Regular cardiac myocyte (primary cell): ENCODE measurements around the gene DPM2. TPM values are rescaled to one million over a fixed set of nuclear protein-coding genes. Genes with fewer than 3 reads are reported as not detected.

Experiments
- total RNA-seq: library from RNA; depleted of rRNA; stranded (reverse); fragments of >200 nt; gene quantifications from 2 replicates; pipeline ENCODE4 v1.2.3, GENCODE V29; 2014

Gene DPM2, protein sequence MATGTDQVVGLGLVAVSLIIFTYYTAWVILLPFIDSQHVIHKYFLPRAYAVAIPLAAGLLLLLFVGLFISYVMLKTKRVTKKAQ
- total RNA-seq = 7.9 and 10.0 TPM in 2 replicates

DNA sequence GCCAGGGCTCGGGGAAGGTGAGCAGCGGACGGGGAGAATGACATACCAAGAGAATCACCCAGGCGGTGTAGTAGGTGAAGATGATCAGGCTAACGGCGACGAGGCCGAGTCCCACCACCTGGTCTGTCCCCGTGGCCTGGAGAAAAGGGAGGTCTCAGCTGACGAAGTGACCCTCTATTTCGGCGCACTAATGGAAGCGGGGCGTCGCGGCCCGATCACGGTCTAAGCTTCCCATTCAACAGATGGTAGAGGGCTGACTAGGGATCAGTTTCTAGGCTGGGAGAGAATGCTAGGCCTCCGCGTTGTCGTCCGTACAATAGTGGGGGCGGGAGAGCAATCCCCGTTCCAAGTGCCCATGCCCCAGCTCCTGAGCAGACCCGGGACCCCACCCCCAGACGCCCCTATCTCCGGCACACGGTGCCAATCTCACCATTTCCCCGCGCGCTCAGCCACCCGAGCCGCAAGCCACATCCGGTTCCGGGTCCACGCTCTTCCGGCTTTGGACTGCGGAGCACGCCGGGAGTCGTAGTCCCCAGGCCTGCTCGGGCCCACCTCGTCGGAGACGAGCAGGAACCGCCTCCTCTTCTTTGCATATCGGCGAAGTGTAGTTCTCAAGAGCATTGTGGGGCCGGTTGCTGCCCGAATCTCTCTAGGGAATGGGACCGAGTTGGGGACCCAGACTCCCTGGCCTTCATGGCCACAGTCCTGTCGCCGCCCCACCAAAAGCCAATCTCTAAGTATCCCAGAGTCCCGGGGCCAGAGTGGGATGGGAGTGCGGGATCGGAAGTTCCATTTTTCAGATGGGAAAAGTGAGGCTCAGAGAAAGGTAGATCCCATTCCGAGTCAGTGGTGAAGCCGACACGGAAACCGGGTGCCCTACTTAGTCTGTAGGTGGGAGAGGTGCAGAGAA, at the start of gene DPM2:
Gene DPM2 (minus strand): TSS at position 467 of the 910 bp plus-strand sequence. CDS start 34 bp downstream, at position 433.

DNA sequence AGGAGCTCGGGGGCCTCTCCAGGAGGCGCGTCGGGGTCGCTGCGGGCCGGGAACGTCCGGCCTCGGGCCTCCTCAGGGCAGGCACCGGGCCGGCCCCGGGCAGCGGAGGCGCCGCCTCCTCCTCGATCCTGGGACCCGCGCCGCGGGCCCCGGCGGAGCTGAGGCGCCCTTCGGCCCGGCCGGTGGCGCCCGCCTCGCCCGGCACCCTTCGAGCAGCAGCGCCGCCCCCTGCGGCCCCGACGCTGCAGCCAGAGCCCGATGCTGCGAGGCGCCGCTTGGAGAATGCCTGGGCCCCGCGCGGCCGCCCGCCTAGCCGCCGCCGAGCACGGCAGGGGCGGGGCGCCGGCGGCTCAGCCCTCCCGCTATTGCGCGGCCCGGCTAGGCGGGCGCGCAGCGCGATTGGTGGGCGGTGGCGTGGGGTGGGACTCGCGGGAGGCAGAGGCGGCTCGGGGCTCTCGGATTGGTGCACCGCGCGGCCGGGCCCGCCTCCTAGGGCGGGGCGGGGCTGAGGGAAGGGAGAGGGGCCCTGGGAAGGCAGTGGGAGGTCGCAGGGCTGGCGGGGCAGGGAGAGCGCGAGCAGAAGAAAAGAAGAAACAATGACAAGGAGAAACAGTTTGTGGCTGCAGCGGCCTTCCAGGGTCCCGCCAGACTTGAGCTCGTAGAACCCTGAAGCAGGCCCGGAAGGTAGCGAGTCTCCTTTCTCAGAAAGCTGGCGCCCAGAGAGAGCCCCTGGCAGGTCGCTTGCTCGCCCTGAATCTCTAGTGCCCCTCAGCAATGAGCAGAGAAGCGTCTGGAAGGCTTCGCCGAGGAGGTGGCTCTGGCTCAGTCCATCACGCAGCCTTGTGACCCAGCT, 43.3 kb upstream of the DPM2 start, which contains the start of gene EEIG1:
Gene EEIG1 (minus strand): TSS at position 284 of the 853 bp plus-strand sequence. CDS start 852 bp downstream, outside the sequence.

DNA sequence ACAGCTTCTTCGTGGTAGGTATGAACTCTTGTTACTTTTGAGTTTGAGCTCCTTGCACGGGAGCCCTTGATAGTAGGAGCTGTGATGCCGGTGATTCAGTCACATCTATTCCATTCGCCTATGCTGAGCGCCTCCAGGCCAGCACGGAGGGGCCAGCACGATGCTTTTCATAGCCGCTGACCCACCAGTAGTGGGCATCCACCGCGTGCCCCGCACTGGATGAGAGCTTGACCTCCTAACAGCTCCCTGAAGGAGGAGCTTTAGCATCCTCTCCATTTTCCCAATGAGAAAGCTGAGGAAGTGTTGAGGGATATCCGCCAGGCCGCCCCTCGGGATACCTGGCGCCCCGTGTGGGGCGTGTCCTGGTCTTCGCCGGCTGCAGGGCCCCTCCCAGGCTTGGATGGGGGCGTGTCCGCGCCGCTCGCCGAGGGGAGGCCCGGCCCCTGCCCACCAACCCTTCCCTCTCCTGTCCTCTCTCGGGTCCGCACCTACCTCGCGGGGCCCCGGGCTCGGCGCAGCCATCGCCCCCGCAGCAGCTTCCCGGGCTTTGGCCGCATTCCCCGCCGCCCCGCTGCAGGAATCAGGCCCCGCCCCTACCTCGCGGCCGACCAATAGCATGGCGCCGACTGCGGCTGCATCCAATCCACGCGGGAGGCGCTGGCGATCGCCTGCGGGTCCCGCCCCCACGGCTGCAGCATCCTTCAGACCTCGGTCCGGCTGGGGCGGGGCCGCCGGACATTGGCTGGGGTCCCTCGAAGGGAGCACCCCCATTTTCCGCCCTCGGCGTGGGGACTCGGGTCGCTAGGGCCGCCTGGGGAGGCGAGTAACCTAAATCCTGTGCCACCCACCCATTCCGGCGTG, 7.2 kb downstream of the DPM2 start, which contains the start of gene PIP5KL1:
Gene PIP5KL1 (minus strand): TSS at position 547 of the 861 bp plus-strand sequence. CDS start 25 bp downstream, at position 522.

DNA sequence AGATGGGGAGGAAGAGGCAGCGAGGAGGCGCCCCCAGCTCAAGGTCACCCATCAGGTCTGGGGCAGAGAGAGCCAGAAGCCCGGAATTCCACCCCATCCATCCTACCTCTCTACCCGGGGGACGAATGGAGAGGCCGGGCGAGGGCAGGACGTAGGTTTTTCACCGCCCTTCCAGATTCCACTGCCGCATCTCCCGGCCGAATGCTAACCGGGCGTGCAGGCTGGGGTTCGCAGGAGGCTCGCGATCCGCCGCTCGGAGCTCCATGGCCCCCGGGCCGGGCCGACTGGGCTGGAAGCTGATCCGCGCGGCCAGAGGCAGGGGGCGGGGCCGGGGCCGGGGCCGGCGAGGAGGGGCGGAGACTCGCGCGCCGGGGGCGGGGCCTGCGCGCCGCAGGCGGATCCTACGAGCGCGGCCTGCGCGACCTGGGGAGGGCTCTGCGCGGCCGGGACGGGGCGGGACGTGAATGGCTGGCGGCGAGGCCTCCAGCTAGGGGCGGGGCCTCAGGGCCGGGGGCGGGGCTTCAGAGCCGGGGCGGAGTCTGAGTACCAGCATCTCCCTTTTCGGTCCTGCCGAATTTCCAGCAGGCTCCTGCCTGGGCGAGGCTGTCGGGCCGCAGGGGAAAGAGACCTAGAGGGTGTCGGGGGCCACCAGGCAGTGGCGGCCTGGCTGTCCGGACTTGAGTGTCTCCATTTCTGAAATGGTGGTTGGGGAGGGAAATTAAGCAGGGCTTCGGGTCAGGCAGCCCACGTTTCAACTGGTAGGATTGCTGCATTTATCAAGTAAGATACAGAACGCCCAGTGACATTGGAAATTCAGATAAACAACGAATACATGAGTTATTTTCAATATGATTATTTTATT, 20.7 kb downstream of the DPM2 start, which contains the start of gene ST6GALNAC4:
Gene ST6GALNAC4 (minus strand): TSS at position 322 of the 862 bp plus-strand sequence. CDS start 622 bp downstream, outside the sequence.

DNA sequence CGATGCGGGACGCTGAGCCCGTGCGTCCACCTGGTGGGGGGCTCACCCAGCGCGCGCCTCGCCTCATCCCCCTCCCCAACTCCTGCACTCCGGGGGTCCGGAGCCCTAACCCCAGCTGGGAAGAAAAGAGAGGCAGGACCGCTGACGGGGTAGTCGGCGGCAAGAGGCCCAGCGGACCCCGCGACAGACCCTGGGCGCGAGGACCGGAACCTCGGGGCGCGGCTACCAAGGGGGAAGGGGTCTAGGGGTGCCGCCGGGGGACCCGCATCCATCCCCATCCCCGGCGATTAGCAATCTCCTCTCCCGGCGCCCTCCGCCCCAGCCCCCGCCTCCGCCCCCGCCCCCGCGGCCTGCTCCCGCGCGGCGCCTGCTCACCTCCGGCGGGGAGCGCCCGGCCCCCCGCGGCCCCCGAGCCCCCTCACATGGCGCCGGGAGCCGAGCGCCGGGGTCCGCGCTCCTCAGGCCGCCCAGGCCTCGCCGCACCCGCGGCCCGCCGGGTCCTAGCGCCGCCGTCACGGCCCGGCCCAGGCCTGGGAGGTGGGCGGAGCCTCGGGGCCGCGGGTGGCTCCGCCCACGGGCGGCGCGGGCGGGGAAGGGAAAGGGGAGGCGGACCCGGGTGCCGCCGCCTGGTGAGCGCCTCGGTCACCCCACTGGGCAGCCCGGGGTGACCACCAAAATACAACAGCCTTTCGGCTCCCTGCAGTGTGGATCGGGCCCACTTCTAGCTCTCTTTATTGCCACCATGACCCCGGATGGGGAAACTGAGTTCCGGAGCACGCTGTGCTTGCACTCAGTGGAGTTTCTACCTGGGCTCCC, 38.3 kb downstream of the DPM2 start, which contains the start of gene ST6GALNAC6:
Gene ST6GALNAC6 (minus strand): TSS at position 476 of the 816 bp plus-strand sequence. CDS start 1,622 bp downstream, outside the sequence.

Other genes starting within 250 kb of the DPM2 start
- gene CFAP157, start 230.9 kb downstream of the DPM2 start, total RNA-seq = 0.28 TPM in 1 of 2 replicates, not detected in the other
- 17.8 and 32.0 TPM in 2 replicates for gene PTRH1, start 222.2 kb downstream of the DPM2 start, total RNA-seq
- gene TTC16, start 221.8 kb downstream of the DPM2 start, total RNA-seq = under 0.01 TPM in 1 of 2 replicates, not detected in the other
- 2.3 and 3.8 TPM in 2 replicates for gene TOR2A, start 202.6 kb downstream of the DPM2 start, total RNA-seq
- 0.19 and 0.85 TPM in 2 replicates for gene SH2D3C, start 159.2 kb downstream of the DPM2 start, total RNA-seq
- gene CDK9, start 151.8 kb downstream of the DPM2 start, total RNA-seq = 36.4 and 37.4 TPM in 2 replicates
- gene FPGS, start 135.0 kb downstream of the DPM2 start, total RNA-seq = 41.4 and 50.2 TPM in 2 replicates
- 24.2 and 34.3 TPM in 2 replicates for gene ENG, start 83.2 kb downstream of the DPM2 start, total RNA-seq
- gene AK1, start 60.2 kb downstream of the DPM2 start, total RNA-seq = 21.7 and 40.3 TPM in 2 replicates
- 33.7 and 51.0 TPM in 2 replicates for gene ST6GALNAC6, start 38.3 kb downstream of the DPM2 start, total RNA-seq
- 33.3 and 51.4 TPM in 2 replicates for gene ST6GALNAC4, start 20.8 kb downstream of the DPM2 start, total RNA-seq
- gene PIP5KL1, start 7.1 kb downstream of the DPM2 start, total RNA-seq = 0.77 and 2.0 TPM in 2 replicates
- gene EEIG1, start 43.1 kb upstream of the DPM2 start, total RNA-seq = 2.5 and 7.3 TPM in 2 replicates
- gene NAIF1, start 129.5 kb upstream of the DPM2 start, total RNA-seq = 11.8 and 14.0 TPM in 2 replicates
- gene SLC25A25, start 130.4 kb upstream of the DPM2 start, total RNA-seq = 12.1 and 19.4 TPM in 2 replicates
- 52.4 and 86.8 TPM in 2 replicates for gene PTGES2, start 189.9 kb upstream of the DPM2 start, total RNA-seq
- not detected in 2 replicates for gene LCN2, start 211.6 kb upstream of the DPM2 start, total RNA-seq
- 15.1 and 32.1 TPM in 2 replicates for gene BBLN, start 222.4 kb upstream of the DPM2 start, total RNA-seq